A673 (cell line): ENCODE data around the gene GPNMB.

ENCODE experiments used
- CTCF ChIP-seq: fragments of 300-800, 200-600 bp; sonication (generic); conservative IDR thresholded peaks from 2 replicates; pipeline ENCODE4 v1.5.1; 2017; ENCODE audit warnings: low read depth, mild to moderate bottlenecking, antibody characterized with exemption, low read length, moderate library complexity, mixed read lengths
- EZH2 ChIP-seq: fragments of 200-600 bp; sonication (generic); IDR thresholded peaks from 2 replicates; pipeline ENCODE4 v1.6.1; 2017; ENCODE audit warnings: borderline replicate concordance, low read depth, mild to moderate bottlenecking, mixed read lengths, antibody characterized with exemption, low read length; ENCODE audit not compliant: poor library complexity, severe bottlenecking

GRCh38 chr7:23291957-23292560 lies 45.5 kb downstream of the GPNMB start:
- TF ChIP-seq CTCF (no peak), EZH2 (no peak)
